Raji (cell line): Measurements from ENCODE around the gene TRIM56.
A peak's percentile ranks its signal among the peaks of the same experiment; 100 is the strongest.

Experiments
- POLR2A ChIP-seq: IDR thresholded peaks from 2 replicates; pipeline ENCODE4 v1.6.1; 2011; ENCODE audit warnings: low read depth, low read length, control low read depth; ENCODE audit not compliant: insufficient read depth

TRIM56 gene, protein sequence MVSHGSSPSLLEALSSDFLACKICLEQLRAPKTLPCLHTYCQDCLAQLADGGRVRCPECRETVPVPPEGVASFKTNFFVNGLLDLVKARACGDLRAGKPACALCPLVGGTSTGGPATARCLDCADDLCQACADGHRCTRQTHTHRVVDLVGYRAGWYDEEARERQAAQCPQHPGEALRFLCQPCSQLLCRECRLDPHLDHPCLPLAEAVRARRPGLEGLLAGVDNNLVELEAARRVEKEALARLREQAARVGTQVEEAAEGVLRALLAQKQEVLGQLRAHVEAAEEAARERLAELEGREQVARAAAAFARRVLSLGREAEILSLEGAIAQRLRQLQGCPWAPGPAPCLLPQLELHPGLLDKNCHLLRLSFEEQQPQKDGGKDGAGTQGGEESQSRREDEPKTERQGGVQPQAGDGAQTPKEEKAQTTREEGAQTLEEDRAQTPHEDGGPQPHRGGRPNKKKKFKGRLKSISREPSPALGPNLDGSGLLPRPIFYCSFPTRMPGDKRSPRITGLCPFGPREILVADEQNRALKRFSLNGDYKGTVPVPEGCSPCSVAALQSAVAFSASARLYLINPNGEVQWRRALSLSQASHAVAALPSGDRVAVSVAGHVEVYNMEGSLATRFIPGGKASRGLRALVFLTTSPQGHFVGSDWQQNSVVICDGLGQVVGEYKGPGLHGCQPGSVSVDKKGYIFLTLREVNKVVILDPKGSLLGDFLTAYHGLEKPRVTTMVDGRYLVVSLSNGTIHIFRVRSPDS

GRCh38 chr7:101085162-101085964 is at the start of gene TRIM56:
TRIM56 (plus strand) TSS chr7:101085481; CDS start chr7:101087313, 1,832 bp downstream.
- TF ChIP-seq POLR2A, result peak; percentile 87

DNA sequence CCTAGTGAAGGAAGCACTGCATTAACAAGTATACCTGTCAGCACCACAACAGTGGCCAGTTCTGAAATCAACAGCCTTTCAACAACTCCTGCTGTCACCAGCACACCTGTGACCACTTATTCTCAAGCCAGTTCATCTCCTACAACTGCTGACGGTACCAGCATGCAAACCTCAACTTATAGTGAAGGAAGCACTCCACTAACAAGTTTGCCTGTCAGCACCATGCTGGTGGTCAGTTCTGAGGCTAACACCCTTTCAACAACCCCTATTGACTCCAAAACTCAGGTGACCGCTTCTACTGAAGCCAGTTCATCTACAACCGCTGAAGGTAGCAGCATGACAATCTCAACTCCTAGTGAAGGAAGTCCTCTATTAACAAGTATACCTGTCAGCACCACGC is 49.3 kb upstream of the TRIM56 start:
- TF ChIP-seq POLR2A, result no peak

GRCh38 chr7:101058355-101058754 is 26.9 kb upstream of the TRIM56 start:
- no peak for TF ChIP-seq POLR2A

- TF ChIP-seq POLR2A, result no peak
Measured at GRCh38 chr7:101059620-101059942, 25.7 kb upstream of the TRIM56 start.

GRCh38 chr7:101060992-101061391 is 24.3 kb upstream of the TRIM56 start:
- TF ChIP-seq POLR2A, result no peak

DNA sequence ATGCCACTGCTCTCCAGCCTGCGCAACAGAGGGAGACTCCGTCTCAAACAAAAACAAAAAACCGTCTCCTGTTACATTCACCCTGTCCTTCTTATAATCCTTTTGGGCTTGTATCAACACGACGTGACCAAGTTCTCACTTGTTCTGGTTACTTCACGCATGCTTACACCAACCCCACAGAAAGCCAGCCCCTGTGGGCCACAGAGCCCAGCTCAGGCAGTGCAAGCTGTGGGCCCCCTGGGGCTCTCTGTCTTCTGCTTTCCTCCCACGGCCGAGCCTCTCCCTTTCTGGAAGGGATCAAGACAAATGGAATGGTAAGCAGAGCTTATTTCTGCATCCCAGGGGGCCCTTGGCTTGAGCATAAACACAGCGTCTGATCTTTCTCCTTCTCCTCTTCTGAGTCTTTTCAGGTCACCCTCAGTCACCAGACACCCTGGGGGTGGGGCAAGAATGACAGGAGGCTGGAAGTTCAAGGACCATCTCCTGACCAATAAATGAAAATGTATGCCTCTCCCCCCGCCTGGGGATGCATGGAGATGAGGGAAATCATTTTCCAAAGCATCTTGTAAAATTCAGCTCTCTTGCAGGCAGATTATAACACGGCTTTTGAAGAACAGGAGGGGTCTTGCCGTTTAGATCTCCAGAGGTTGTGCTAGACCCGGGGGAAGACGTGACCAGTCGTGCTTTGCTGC is 19.0 kb upstream of the TRIM56 start:
- no peak for TF ChIP-seq POLR2A

DNA sequence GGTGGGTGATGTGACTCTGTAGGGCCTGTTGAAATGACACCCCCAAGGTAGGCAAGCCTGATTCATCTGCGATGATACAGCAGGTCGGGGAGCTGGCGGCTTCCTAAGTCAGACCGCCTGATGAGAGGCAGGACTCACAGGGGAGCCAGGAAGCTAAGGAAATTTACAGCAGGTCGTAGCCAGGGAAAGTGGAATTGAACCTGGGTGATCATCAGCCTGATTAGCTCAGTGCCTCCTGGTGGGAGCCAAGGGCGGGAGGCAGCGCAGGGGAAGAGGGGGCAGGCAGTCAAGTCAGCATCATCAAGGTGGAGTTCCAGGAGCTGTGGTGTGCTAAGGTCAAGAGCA is 18.5 kb upstream of the TRIM56 start:
- TF ChIP-seq POLR2A, result no peak

DNA sequence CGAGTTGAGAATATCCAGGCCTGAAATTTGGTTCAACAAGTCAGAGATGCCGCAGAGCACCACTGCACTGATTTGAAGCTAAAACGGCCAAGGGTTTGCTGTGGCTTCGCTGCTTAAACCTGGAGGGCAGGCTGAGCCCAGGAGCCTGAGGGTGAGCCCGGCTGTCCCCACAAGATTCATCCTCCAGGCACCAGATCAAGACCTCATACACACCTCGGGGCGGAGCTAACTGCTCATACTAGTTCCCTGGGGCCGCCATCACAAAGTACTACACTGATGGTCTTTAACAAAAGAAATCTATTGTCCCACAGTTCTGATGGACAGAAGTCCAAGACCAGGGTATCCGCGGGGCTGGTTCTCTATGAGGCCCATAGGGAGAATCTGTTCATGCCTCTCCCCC is 16.9 kb upstream of the TRIM56 start:
- TF ChIP-seq POLR2A, result no peak

GRCh38 chr7:101075646-101076045 is 9.6 kb upstream of the TRIM56 start:
- TF ChIP-seq POLR2A, result no peak

- no peak for TF ChIP-seq POLR2A
Measured at GRCh38 chr7:101077303-101078086, 7.8 kb upstream of the TRIM56 start.

GRCh38 chr7:101081432-101081831 is 3.8 kb upstream of the TRIM56 start:
- no peak for TF ChIP-seq POLR2A

DNA sequence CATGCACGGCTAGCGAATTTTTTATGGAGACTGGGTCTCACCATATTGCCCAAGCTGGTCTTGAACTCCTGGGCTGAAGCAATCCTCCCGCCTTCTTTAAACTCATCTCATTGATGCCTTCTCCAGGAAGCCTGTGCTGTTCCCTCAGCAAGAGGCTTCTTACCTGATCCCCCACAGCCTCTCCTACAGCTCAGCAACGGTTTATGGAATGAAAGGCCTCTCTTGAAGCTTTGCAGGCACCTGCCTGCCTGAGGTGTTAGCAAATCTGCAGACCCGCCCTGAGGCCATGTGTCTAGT is 468 bp upstream of the TRIM56 start:
- no peak for TF ChIP-seq POLR2A

DNA sequence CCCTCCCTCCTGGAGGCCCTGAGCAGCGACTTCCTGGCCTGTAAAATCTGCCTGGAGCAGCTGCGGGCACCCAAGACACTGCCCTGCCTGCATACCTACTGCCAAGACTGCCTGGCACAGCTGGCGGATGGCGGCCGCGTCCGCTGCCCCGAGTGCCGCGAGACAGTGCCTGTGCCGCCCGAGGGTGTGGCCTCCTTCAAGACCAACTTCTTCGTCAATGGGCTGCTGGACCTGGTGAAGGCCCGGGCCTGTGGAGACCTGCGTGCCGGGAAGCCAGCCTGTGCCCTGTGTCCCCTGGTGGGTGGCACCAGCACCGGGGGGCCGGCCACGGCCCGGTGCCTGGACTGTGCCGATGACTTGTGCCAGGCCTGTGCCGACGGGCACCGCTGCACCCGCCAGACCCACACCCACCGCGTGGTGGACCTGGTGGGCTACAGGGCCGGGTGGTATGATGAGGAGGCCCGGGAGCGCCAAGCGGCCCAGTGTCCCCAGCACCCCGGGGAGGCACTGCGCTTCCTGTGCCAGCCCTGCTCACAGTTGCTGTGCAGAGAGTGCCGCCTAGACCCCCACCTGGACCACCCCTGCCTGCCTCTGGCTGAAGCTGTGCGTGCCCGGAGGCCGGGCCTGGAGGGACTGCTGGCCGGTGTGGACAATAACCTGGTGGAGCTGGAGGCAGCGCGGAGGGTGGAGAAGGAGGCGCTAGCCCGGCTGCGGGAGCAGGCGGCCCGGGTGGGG is 2.2 kb downstream of the TRIM56 start:
- no peak for TF ChIP-seq POLR2A

GRCh38 chr7:101088069-101088425 is 2.8 kb downstream of the TRIM56 start:
- TF ChIP-seq POLR2A, result no peak

GRCh38 chr7:101088858-101089529 is 3.7 kb downstream of the TRIM56 start:
- TF ChIP-seq POLR2A, result no peak
